Measurements from ENCODE around the gene MSI2. TPM values are rescaled to one million over a fixed set of nuclear protein-coding genes. Genes with fewer than 3 reads are reported as not detected.

Gene MSI2
- total RNA-seq, 1 donor: 12.6 TPM

GRCh38 chr17:57375040-57375769 is 118.9 kb downstream of the MSI2 start:
- no peak for TF ChIP-seq CTCF (IDR thresholded peaks at IDR 0.05; ENCODE audit: insufficient read depth, low read length)
- DNase-seq (ENCODE audit: low read depth): no peak

GRCh38 chr17:57375770-57376225 is 119.5 kb downstream of the MSI2 start:
- no peak for DNase-seq (ENCODE audit: low read depth)
- H3K4me3 ChIP-seq (ENCODE audit: low read depth, low read length): no peak overlapping the region

More at GRCh38 chr17:57375040-57375769, 118.9 kb downstream of the MSI2 start:
- H3K4me3 ChIP-seq (ENCODE audit: low read depth, low read length): no peak overlapping the region

GRCh38 chr17:57377094-57377493 is 120.8 kb downstream of the MSI2 start:
- no peak overlapping the region for H3K4me3 ChIP-seq (ENCODE audit: low read depth, low read length)
- TF ChIP-seq CTCF (IDR thresholded peaks at IDR 0.05; ENCODE audit: insufficient read depth, low read length): no peak
- no peak for DNase-seq (ENCODE audit: low read depth)

More at GRCh38 chr17:57375770-57376225, 119.5 kb downstream of the MSI2 start:
- TF ChIP-seq CTCF (IDR thresholded peaks at IDR 0.05; ENCODE audit: insufficient read depth, low read length): no peak

- peak; percentile 35 for DNase-seq (ENCODE audit: low read depth)
- no peak overlapping the region for H3K4me3 ChIP-seq (ENCODE audit: low read depth, low read length)
- no peak for TF ChIP-seq CTCF (IDR thresholded peaks at IDR 0.05; ENCODE audit: insufficient read depth, low read length)
Measured at GRCh38 chr17:57379237-57379894, 123.0 kb downstream of the MSI2 start.

- TF ChIP-seq CTCF (IDR thresholded peaks at IDR 0.05; ENCODE audit: insufficient read depth, low read length): no peak
- H3K4me3 ChIP-seq (ENCODE audit: low read depth, low read length): no peak overlapping the region
- DNase-seq (ENCODE audit: low read depth): no peak
Measured at GRCh38 chr17:57379895-57380434, 123.6 kb downstream of the MSI2 start.

- no peak for TF ChIP-seq CTCF (IDR thresholded peaks at IDR 0.05; ENCODE audit: insufficient read depth, low read length)
- no peak overlapping the region for H3K4me3 ChIP-seq (ENCODE audit: low read depth, low read length)
- DNase-seq (ENCODE audit: low read depth): no peak
Measured at GRCh38 chr17:57381498-57381897, 125.2 kb downstream of the MSI2 start.

Data from fibroblast of the aortic adventitia (primary cell).